GM18858 (cell line): Measurements from ENCODE around the gene ALDH5A1.
A peak's percentile ranks its signal among the peaks of the same experiment; 100 is the strongest.

Source experiments
- ATAC-seq: cut with Tn5 transposase; IDR thresholded peaks from one replicate; pipeline ENCODE4 v1.9.1; 2021; ENCODE audit not compliant: unreplicated experiment

ALDH5A1 gene

GRCh38 chr6:24522228-24523176 lies 27.7 kb downstream of the ALDH5A1 start:
- ATAC-seq, result peak; percentile 48

GRCh38 chr6:24524329-24524728 lies 29.6 kb downstream of the ALDH5A1 start:
- ATAC-seq, result no peak

DNA sequence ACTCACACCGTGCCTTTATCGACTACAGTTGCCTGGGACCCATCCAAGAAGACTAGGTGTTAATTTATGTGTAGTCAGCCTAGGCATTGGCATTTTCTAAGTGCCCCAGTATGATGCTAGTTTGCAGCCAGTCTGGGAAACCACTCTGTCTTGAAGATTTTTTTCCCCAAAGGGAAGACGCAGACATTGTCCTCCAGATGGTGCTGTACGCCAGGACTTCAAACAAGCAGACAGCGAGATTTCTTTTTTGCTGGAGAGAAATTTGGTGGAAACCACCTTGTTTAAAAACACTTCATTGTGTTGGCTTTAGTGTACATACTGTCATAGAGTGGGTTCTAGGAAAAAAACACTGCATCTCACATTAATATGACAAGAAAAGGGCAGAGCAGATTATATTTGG lies 30.0 kb downstream of the ALDH5A1 start:
- ATAC-seq, result no peak

GRCh38 chr6:24529985-24530384 lies 35.2 kb downstream of the ALDH5A1 start:
- no peak for ATAC-seq

- ATAC-seq, result no peak
Observed at GRCh38 chr6:24534329-24534728, 39.6 kb downstream of the ALDH5A1 start.

DNA sequence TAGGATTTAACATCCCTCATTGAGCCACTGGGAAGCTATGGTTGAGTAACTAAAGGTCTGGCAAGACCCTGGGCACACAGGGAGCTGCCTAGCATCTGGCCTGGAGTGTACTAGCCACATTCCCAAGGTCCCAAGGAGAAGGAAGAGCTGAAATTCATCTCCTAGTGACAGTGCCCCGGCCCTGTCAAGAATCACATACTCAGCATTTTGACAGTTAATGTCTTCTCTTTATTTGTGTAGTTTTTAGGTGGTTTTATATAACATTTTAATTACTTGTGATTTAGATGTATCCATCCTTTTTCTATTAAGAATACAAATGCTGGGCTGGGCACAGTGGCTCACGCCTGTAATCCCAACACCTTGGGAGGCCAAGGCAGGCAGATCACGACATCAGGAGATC lies 40.4 kb downstream of the ALDH5A1 start:
- no peak for ATAC-seq

GRCh38 chr6:24536466-24536865 lies 41.7 kb downstream of the ALDH5A1 start:
- no peak for ATAC-seq

- ATAC-seq, result no peak
Observed at GRCh38 chr6:24537082-24537699, 42.4 kb downstream of the ALDH5A1 start.

GRCh38 chr6:24537771-24538385 lies 43.1 kb downstream of the ALDH5A1 start:
- no peak for ATAC-seq

DNA sequence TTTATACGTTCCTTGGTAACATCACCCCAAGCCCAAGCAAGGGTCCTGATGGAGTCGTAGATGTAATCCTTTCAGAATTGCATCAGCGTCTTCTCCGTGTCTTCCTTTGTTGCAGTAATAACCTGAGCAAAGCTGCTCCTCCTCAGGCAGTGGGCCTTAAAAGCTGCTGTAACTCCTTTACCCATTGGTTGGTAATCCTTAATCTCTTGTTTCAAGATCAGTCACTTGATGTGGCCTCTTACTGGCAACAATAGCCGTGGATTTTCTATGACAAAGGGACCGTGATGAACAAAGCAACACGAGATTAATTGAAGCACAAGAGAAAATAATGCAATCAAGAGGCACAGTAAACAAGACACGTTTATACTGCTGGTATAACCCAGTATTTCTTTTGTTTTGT lies 44.6 kb downstream of the ALDH5A1 start:
- ATAC-seq, result no peak

DNA sequence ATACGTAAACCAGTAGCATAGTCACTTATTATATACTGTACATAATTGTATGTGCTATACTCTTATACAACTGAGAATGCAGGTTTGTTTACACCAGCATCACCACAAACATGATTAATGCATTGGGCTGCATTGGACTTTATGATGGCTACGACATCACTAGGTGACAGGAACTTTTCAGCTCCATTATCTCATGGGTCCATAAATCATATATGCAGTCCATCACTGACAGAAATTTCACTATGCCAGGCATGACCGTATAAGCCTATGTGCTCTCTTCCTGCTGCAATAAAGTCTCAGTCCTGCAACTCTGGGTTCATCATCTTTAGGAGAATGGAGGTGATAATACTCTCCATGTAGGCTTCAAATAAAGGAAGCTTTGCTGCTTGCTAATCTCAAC lies 45.4 kb downstream of the ALDH5A1 start:
- no peak for ATAC-seq

DNA sequence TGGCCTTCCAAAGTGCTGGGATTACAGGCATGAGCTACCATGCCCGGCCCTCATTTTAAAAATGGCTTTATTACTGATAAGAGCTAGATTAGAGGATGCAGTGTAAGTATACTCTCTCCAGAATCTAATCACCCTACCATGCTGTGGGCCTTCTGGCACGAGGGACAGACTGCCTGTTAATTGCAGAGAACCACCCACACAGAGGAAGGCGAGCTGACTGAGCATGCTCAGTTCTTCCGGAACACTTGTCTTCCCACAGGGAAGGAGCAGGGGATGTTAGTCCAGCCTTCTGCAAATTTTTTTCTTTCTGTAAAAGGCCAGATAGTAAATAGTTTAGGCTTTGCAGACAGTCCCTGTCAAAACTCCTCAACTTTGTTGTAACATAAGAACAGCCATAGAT lies 48.9 kb downstream of the ALDH5A1 start:
- ATAC-seq, result no peak

DNA sequence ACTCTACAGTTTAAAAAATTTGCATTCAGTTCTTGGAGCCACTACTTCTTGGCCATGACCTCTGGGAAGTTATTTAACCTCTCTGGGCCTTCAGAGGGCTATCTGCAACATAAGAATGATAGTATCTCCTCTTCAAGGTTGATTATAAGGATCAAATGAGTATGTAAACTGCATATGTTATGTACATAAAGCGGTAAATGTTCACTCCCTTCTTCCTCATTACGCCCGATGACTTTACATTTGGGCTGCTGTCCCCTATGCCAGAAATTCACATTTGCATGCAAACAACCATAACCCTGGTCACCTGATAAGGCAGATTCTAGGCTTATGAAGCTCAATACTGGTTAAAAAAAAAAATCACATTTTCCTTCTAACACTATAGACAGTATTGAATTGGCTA lies 50.4 kb downstream of the ALDH5A1 start:
- ATAC-seq, result no peak

DNA sequence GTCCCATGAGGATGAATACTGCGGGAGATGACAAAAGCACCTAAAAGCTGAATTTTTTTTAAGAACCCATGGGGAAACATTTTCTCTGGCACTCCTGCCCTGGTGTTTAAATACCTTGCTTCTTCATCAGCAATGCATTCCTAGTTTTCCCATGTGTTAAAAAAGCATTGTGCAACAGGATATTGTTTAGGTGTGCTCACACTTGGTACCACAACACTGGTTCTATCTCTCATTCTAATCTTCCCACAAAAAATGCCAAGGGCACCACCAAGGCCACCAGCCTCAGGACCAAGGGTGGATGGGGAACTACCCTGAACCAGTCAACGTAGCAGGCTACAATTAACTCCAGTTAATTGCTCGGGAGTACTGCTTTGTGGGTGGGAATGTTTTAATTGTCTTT lies 50.9 kb downstream of the ALDH5A1 start:
- ATAC-seq, result no peak

DNA sequence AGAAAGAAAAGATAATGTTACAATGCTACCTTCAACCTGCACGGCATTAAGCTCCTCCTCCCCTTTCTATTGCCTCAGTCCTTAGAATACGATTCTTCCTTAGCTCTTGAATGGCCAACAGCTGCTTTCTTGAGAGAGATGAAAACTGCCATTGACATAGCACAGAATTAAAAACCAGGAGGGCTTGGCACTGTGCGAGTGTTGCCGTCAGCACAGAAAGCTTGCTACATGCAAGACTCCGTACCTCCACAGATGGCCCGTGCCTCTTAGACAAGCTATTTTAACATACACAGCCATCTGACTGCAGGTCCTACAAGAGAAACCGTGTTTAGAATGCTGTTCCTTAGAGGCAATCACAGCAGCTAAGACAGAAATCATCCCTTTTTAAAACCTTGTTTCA lies 51.7 kb downstream of the ALDH5A1 start:
- no peak for ATAC-seq

DNA sequence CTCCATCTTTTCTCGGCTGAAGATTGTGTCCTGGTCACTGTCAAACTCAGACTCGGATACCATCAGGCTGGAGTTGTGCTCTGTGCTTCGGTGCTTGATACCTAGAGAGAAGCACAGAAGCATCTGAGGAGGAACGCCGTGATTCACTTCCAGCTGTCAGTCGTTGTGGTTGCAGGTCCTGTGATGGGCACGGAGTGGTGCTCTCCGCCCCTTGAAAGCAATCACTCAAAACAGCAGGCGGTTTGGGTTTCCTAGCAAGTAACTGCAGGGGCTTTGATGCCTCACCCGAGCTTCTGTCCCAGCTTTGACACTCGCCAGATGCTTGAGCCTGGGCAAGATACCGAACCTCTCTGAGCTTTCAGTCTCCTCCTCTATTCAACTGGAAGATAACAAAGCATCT lies 52.5 kb downstream of the ALDH5A1 start:
- no peak for ATAC-seq

DNA sequence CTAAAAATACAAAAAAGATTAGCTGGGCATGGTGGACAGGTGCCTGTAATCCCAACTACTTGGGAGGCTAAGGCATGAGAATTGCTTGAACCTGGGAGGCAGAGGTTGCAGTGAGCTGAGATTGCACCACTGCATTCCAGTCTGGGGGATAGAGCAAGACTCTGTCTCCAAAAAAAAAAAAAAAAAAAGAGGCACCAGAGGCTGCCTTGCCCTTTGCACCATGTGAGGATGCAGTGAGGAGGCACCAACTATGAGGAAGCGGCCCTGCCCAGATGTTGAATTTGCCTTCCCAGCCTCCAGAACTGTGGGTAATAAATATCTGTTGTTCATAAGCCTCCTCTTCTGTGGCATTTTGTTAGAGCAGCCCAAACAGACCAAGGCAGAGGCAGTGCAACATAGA lies 54.4 kb downstream of the ALDH5A1 start:
- no peak for ATAC-seq

DNA sequence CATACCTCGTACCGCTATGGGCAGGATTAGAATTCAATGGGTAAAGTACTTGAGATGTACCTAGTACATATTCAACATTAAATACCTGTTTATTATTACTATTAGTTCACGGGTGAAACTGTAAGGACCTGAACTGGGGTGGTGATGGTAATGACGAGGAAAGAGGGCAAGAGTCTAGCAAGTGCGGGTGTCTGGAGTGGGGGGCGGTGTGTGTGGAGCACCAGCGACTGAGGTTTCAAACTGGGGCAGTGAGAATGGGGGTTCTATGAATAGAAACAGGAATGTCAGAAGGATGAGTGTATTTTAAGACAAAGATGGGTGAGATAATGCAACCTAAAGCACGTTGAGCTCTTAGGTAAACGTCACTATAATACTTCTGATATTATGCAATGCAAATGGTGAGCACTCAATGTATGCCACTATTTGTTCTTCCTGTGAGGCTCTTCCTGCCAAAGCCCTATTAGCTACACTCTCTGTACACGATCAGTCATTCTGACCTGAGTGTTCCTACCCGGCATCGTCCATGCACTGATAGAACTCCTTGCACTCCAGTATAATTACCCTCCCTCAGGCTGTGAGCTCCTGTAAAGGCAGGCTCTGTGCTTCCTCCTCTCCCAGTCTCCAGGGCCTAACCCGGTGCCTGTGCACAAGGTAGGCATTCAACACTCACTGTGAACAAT lies 55.0 kb downstream of the ALDH5A1 start:
- ATAC-seq, result no peak

DNA sequence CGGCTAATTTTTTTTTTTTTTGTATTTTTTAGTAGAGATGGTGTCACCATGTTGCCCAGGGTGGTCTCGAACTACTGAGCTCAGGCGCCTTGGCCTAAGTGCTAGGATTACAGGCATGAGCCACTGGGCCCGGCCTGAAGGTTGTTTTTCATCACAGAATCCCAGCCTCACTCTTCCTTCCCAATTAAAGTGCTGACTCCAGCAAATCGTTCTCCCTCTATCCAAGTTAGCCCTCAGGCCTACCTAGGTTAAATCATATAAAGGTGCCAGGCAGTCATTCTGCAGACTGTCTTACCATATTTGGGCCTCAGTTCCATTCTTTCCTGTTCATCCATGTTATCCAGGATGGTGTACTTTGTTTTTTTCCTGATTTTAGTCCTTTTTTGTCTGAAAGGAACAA lies 56.4 kb downstream of the ALDH5A1 start:
- no peak for ATAC-seq

DNA sequence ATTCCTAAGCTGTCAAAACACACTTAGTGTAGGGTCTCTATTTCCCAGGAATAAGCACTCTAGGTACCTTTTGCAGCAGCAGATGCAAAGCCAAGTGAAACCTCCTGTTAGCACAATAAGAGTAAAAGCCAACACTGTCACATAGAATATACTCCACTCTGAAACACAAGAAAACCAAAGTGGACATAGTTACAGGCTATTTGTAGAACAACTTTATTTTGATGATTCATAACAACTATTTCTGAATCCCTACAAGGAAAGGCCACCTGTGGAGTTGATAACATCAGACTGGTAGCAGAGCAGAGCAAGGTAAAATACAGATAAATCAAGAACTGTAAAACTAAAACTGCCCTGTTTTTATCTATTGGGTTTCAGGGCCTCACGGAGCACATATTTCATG lies 59.7 kb downstream of the ALDH5A1 start:
- peak; percentile 71 for ATAC-seq

- ATAC-seq, result no peak
Observed at GRCh38 chr6:24558516-24558915, 63.7 kb downstream of the ALDH5A1 start.
